Measurements from ENCODE around the gene GPR35.
"Not testable (repeated sequence)": the region's sequence is repeated elsewhere in the genome, so short reads cannot be mapped to it uniquely, and the experiment has no call there.

GPR35 gene

DNA sequence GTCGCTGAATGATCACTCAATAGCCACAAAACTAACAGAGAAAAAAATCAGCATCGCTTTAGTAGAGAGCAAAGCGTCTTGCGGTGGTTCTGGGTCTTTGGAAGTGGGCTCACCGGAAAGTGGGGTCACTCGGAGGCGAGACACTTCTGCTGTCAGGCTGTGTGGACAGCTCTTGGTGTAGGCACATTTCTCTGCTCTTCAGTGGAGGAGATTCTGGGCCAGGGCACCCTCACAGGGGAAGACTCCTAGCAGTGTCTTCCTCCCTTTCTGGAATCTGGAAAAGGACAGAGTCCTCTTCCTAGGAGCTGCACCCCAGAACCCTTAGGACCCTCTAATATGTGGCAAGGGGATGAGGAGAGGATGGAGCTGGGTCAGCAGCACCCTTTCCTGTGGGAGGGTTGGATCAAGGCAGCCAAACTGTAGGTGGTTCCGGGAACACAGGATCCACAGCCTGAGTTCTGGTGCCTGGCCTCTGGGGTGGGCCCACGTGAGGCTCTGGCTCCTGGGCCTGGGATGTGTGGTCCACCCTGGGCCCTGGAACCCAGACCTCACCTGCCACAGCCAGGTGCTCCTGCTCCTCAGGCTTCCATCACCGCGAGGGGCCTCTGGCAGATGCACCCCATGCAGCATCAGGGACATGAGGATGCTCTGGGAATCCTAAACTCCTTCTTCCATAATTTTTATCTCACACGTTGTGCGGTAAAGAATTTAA is 25.1 kb downstream of the GPR35 start:
- Histone ChIP-seq H3K9me3 (ENCODE audit: control insufficient read depth, insufficient read depth, low read depth, low read length) (peaks cover 2% of the 10 kb centered on the region; the same call in 1 of the 2 replicates), H3K27me3 (ENCODE audit: control insufficient read depth, insufficient read depth, low read length) (peaks cover 20% of the 10 kb centered on the region), H3K36me3 (ENCODE audit: control insufficient read depth, insufficient read depth, low read length) (no peaks in the 10 kb centered on the region), H3K4me3 (ENCODE audit: low read depth, low read length) (no peak overlapping the region), H3K4me1 (ENCODE audit: control insufficient read depth, insufficient read depth, low read length) (no peaks in the 10 kb centered on the region), H3K27ac (ENCODE audit: low read depth, low read length) (no peak overlapping the region), H3K9ac (ENCODE audit: low read length) (no peak overlapping the region)

- no peak overlapping the region for H3K4me3 ChIP-seq (ENCODE audit: low read depth, low read length)
- H3K27ac ChIP-seq (ENCODE audit: low read depth, low read length): no peak overlapping the region
- H3K9ac ChIP-seq (ENCODE audit: low read length): no peak overlapping the region
- H3K9me3 ChIP-seq (ENCODE audit: control insufficient read depth, insufficient read depth, low read depth, low read length): peaks cover 2% of the 10 kb centered on the region; the same call in 1 of the 2 replicates
- peaks cover 22% of the 10 kb centered on the region for H3K27me3 ChIP-seq (ENCODE audit: control insufficient read depth, insufficient read depth, low read length)
- H3K4me1 ChIP-seq (ENCODE audit: control insufficient read depth, insufficient read depth, low read length): no peaks in the 10 kb centered on the region
- no peaks in the 10 kb centered on the region for H3K36me3 ChIP-seq (ENCODE audit: control insufficient read depth, insufficient read depth, low read length)
Measured at GRCh38 chr2:240651185-240651584, 25.9 kb downstream of the GPR35 start.

- H3K4me1 ChIP-seq (ENCODE audit: control insufficient read depth, insufficient read depth, low read length): no peaks in the 10 kb centered on the region
- no peaks in the 10 kb centered on the region for H3K36me3 ChIP-seq (ENCODE audit: control insufficient read depth, insufficient read depth, low read length)
- H3K27me3 ChIP-seq (ENCODE audit: control insufficient read depth, insufficient read depth, low read length): peaks cover 15% of the 10 kb centered on the region
- H3K9ac ChIP-seq (ENCODE audit: low read length): no peak overlapping the region
- H3K9me3 ChIP-seq (ENCODE audit: control insufficient read depth, insufficient read depth, low read depth, low read length): no peaks in the 10 kb centered on the region; the same call in 1 of the 2 replicates
- no peak overlapping the region for H3K4me3 ChIP-seq (ENCODE audit: low read depth, low read length)
- H3K27ac ChIP-seq (ENCODE audit: low read depth, low read length): no peak overlapping the region
Measured at GRCh38 chr2:240655931-240656886, 30.9 kb downstream of the GPR35 start.

DNA sequence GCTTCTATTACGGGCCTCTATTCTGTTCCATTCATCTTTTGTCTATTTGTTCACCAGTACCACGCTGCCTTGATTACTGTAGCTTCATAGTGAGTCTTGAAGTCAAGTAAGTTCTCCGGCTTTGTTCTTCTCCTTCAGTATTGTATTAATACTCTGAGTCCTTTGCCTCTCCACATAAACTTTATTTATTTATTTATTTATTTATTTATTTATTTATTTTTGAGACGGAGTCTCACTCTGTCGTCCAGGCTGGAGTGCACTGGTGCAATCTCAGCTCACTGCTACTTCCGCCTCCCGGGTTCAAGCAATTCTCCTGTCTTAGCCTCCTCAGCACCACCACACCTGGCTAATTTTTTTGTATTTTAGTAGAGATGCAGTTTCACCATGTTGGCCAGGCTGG is 34.6 kb downstream of the GPR35 start:
- not testable (repeated sequence) for H3K27ac ChIP-seq (ENCODE audit: low read depth, low read length); H3K27me3 ChIP-seq (ENCODE audit: control insufficient read depth, insufficient read depth, low read length); H3K9ac ChIP-seq (ENCODE audit: low read length); H3K9me3 ChIP-seq (ENCODE audit: control insufficient read depth, insufficient read depth, low read depth, low read length); H3K4me1 ChIP-seq (ENCODE audit: control insufficient read depth, insufficient read depth, low read length); H3K36me3 ChIP-seq (ENCODE audit: control insufficient read depth, insufficient read depth, low read length); H3K4me3 ChIP-seq (ENCODE audit: low read depth, low read length)

DNA sequence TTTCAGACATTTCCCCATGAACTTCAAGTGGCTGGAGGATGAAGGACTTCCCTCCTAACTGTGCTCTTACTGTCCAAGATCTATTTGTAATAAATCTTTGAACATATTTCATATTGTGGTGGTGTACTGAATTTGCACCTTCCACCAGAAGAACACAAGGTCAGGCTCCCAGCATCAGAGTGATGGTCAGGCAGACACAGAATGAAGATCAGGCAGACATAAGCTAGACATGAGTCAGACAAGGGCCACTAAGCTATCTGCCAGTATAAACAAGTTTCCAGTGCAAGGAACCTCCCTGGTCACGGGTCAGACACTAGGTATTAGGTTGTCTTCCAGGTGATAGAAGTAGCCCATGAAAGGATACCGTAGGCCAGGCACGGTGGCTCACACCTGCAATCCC is 37.4 kb downstream of the GPR35 start:
- no peaks in the 10 kb centered on the region for H3K36me3 ChIP-seq (ENCODE audit: control insufficient read depth, insufficient read depth, low read length)
- peaks cover 4% of the 10 kb centered on the region for H3K27me3 ChIP-seq (ENCODE audit: control insufficient read depth, insufficient read depth, low read length)
- no peak overlapping the region for H3K27ac ChIP-seq (ENCODE audit: low read depth, low read length)
- no peak overlapping the region for H3K4me3 ChIP-seq (ENCODE audit: low read depth, low read length)
- H3K9ac ChIP-seq (ENCODE audit: low read length): no peak overlapping the region
- H3K9me3 ChIP-seq (ENCODE audit: control insufficient read depth, insufficient read depth, low read depth, low read length): peaks cover 10% of the 10 kb centered on the region
- no peaks in the 10 kb centered on the region for H3K4me1 ChIP-seq (ENCODE audit: control insufficient read depth, insufficient read depth, low read length)

DNA sequence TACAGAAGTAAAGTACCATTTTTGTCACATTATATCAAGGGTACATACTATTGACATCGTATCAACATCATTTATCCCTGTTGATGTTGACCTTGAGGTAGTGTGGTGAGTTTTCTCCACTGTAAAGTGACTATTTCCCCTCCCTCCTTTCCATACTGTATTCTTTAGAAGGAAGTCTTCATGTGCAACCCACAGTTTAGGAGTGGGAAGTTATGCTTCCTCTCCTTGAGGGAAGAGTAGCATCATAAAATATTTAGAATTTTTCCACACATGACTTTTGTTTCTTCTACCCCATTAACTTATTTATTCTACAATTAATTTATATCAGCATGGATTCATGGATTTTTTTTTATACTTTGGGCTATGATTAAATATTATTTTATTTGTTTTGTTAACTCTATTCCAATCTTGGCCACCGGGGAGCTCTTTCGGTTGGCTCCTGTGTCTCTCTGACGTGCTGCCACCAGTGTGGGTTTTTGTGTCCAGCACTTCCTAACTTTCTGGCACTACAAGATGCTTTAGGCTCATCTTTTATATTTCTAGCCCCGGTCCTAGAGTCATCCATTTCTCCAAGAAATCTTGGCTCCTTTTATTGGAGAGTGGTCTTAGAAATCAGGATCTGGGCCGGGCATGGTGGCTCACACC is 38.4 kb downstream of the GPR35 start:
- H3K27ac ChIP-seq (ENCODE audit: low read depth, low read length): no peak overlapping the region
- peaks cover 10% of the 10 kb centered on the region for H3K9me3 ChIP-seq (ENCODE audit: control insufficient read depth, insufficient read depth, low read depth, low read length)
- H3K27me3 ChIP-seq (ENCODE audit: control insufficient read depth, insufficient read depth, low read length): peaks cover 4% of the 10 kb centered on the region
- no peaks in the 10 kb centered on the region for H3K36me3 ChIP-seq (ENCODE audit: control insufficient read depth, insufficient read depth, low read length)
- H3K4me1 ChIP-seq (ENCODE audit: control insufficient read depth, insufficient read depth, low read length): no peaks in the 10 kb centered on the region
- no peak overlapping the region for H3K9ac ChIP-seq (ENCODE audit: low read length)
- no peak overlapping the region for H3K4me3 ChIP-seq (ENCODE audit: low read depth, low read length)

DNA sequence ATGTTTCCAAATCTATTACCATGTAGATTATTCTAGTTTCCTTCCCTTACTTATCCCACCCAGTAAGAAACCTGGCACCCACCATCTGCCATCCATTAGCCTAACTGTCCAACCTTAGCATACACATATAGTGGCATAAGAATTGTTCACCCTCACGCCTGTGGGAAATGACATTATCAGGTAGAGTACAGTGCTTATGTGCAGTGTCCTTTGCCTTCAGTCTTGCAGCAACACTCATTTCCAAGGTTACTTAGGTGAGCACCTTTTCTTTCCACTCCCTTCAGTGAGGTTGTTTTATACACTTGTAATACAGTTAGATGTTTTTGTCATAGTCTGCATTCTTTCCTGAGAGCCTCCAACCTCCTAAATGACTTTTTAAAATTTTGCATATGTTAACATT is 39.3 kb downstream of the GPR35 start:
- no peak overlapping the region for H3K9ac ChIP-seq (ENCODE audit: low read length)
- no peaks in the 10 kb centered on the region for H3K36me3 ChIP-seq (ENCODE audit: control insufficient read depth, insufficient read depth, low read length)
- peaks cover 10% of the 10 kb centered on the region for H3K9me3 ChIP-seq (ENCODE audit: control insufficient read depth, insufficient read depth, low read depth, low read length)
- no peaks in the 10 kb centered on the region for H3K27me3 ChIP-seq (ENCODE audit: control insufficient read depth, insufficient read depth, low read length)
- no peak overlapping the region for H3K27ac ChIP-seq (ENCODE audit: low read depth, low read length)
- H3K4me3 ChIP-seq (ENCODE audit: low read depth, low read length): no peak overlapping the region
- H3K4me1 ChIP-seq (ENCODE audit: control insufficient read depth, insufficient read depth, low read length): no peaks in the 10 kb centered on the region

DNA sequence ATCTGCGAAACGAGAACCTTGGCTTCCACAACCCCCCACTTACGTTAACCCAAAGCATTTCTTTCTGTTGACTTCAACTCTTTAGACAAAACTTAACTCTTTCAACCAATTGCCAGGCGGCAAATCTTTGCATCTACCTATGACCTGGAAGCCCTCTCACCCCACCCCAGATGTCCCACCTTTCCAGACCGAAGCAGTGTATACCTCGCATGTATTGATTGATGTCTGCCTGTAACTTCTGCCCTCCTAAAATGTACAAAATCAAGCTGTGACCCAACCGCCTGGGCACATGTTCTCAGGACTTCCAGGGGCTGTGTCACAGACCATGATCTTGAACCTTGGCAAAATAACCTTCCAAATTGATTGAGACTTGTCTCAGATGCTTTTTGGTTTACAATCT is 45.1 kb downstream of the GPR35 start:
- Histone ChIP-seq H3K27me3 (ENCODE audit: control insufficient read depth, insufficient read depth, low read length) (peaks cover 14% of the 10 kb centered on the region), H3K9ac (ENCODE audit: low read length) (no peak overlapping the region), H3K36me3 (ENCODE audit: control insufficient read depth, insufficient read depth, low read length) (no peaks in the 10 kb centered on the region), H3K4me3 (ENCODE audit: low read depth, low read length) (no peak overlapping the region), H3K9me3 (ENCODE audit: control insufficient read depth, insufficient read depth, low read depth, low read length) (peaks cover 2% of the 10 kb centered on the region; the same call in 1 of the 2 replicates), H3K4me1 (ENCODE audit: control insufficient read depth, insufficient read depth, low read length) (no peaks in the 10 kb centered on the region), H3K27ac (ENCODE audit: low read depth, low read length) (no peak overlapping the region)

DNA sequence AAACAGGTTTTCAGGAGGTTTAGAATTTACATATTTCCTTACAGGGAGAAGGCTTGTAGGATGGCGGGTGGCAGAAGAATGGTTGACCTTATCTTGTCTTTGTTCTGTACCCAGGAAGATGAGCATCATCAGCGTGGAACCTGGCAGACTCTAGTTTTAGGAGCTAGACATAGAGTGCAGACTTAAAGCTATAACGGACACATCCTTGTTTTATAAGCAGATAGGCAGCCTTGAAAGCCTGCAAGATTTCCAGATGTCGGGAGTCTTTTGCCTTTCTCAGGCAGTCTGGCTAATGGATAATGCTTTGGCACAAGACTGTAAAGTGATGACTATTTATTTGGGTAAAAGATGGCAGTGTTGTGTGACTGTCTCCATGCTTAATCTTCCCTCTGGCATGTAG is 45.7 kb downstream of the GPR35 start:
- Histone ChIP-seq H3K27me3 (ENCODE audit: control insufficient read depth, insufficient read depth, low read length) (peaks cover 14% of the 10 kb centered on the region), H3K9ac (ENCODE audit: low read length) (no peak overlapping the region), H3K36me3 (ENCODE audit: control insufficient read depth, insufficient read depth, low read length) (no peaks in the 10 kb centered on the region), H3K9me3 (ENCODE audit: control insufficient read depth, insufficient read depth, low read depth, low read length) (no peaks in the 10 kb centered on the region), H3K27ac (ENCODE audit: low read depth, low read length) (no peak overlapping the region), H3K4me3 (ENCODE audit: low read depth, low read length) (no peak overlapping the region), H3K4me1 (ENCODE audit: control insufficient read depth, insufficient read depth, low read length) (no peaks in the 10 kb centered on the region)

GRCh38 chr2:240672076-240672700 is 46.9 kb downstream of the GPR35 start:
- H3K27ac ChIP-seq (ENCODE audit: low read depth, low read length): no peak overlapping the region
- no peaks in the 10 kb centered on the region for H3K4me1 ChIP-seq (ENCODE audit: control insufficient read depth, insufficient read depth, low read length)
- peak overlapping the region; percentile 20; the same call in 1 of the 2 replicates for H3K4me3 ChIP-seq (ENCODE audit: low read depth, low read length)
- H3K9me3 ChIP-seq (ENCODE audit: control insufficient read depth, insufficient read depth, low read depth, low read length): no peaks in the 10 kb centered on the region
- peaks cover 14% of the 10 kb centered on the region for H3K27me3 ChIP-seq (ENCODE audit: control insufficient read depth, insufficient read depth, low read length)
- no peak overlapping the region for H3K9ac ChIP-seq (ENCODE audit: low read length)
- no peaks in the 10 kb centered on the region for H3K36me3 ChIP-seq (ENCODE audit: control insufficient read depth, insufficient read depth, low read length)
